Prostate gland (tissue), 2 donors: Measurements from ENCODE around the gene CEP295NL. TPM values are rescaled to one million over a fixed set of nuclear protein-coding genes. Genes with fewer than 3 reads are reported as not detected.
"Not testable (repeated sequence)": the region's sequence is repeated elsewhere in the genome, so short reads cannot be mapped to it uniquely, and the experiment has no call there.

Experiments
- DNase-seq: peaks from one replicate; pipeline ENCODE4 v3.0.0-alpha.2; 2019; ENCODE audit warnings: low spot score
- H3K27ac ChIP-seq, 2 donors: fragments of 200-600 bp; sonication (generic); 2 replicates each; pipeline ENCODE4 v1.5.1; 2017 to 2019
- H3K27me3 ChIP-seq: fragments of 200-600 bp; sonication (generic); replicated peaks from 2 replicates; pipeline ENCODE4 v1.5.1; 2019; ENCODE audit not compliant: insufficient read depth
- H3K36me3 ChIP-seq, 2 donors: fragments of 200-600 bp; sonication (generic); 1 replicate in 1 of 2; 2 replicates in 1 of 2; pipeline versions ENCODE4 v1.5.1 to v1.8.1; 2017 to 2019
- H3K4me1 ChIP-seq: fragments of 200-600 bp; sonication (generic); replicated peaks from 2 replicates; pipeline ENCODE4 v1.5.1; 2019
- H3K4me3 ChIP-seq, 2 donors: fragments of 200-600 bp; sonication (generic); 2 replicates each; pipeline ENCODE4 v1.5.1; 2017 to 2019
- H3K9me3 ChIP-seq: fragments of 200-600 bp; sonication (generic); 2 replicates; pipeline ENCODE4 v1.5.1; 2017
- CTCF ChIP-seq, 4 experiments: fragments of 200-600 bp in 2 of 4; fragments of 450-650 bp in 2 of 4; sonication (generic) in 2 of 4; IDR thresholded peaks; 1 replicate in 3 of 4; 2 replicates in 1 of 4; pipeline ENCODE4 v1.5.1; 2016 to 2019; ENCODE audit warnings: antibody characterized with exemption in 4 of 4, mild to moderate bottlenecking in 2 of 4, moderate library complexity in 2 of 4
- POLR2A ChIP-seq: fragments of 450-650 bp; IDR thresholded peaks from one replicate; pipeline ENCODE4 v1.6.1; 2016; ENCODE audit warnings: antibody characterized with exemption, mild to moderate bottlenecking
- POLR2AphosphoS5 ChIP-seq: sonication (generic); formaldehyde crosslinking; IDR thresholded peaks from one replicate; pipeline ENCODE4 v1.6.1; 2017; ENCODE audit warnings: antibody characterized with exemption
- WGBS: methylation state at CpG from one replicate; pipeline ENCODE4 v1.1.5; 2018; 5-methylcytosine and 5-hydroxymethylcytosine counted together
- intact Hi-C: fragments of 100-400 bp; cut with DNase I; formaldehyde crosslinking; loops from one replicate; pipeline ENCODE4 v1.14.2; 2022
- total RNA-seq, 2 donors: library from RNA; depleted of rRNA; stranded (reverse); fragments of >200 nt; gene quantifications; one replicate each; pipeline ENCODE4 v1.1.0, GENCODE V29; 2016

CEP295NL gene
- total RNA-seq, 2 donors from 2014 or later, result 2.2 to 8.2 TPM

GRCh38 chr17:78905116-78905515, 2.1 kb upstream of the CEP295NL start:
- intact Hi-C loops, result no loop called here
- no peaks in the 10 kb centered on the region for H3K9me3 ChIP-seq
- no peaks in the 10 kb centered on the region for H3K27me3 ChIP-seq
- DNase-seq, result no peak
- no peak overlapping the region for H3K27ac ChIP-seq
- H3K4me1 ChIP-seq, result no peaks in the 10 kb centered on the region
- TF ChIP-seq POLR2A (no peak), CTCF (IDR thresholded peaks at IDR 0.05) (no peak), POLR2AphosphoS5 (no peak)
- WGBS, result 87% methylated on average over 6 of the region's 6 CpGs
- H3K4me3 ChIP-seq, result no peak overlapping the region
- no peaks in the 10 kb centered on the region for H3K36me3 ChIP-seq

GRCh38 chr17:78904371-78904770, 1.4 kb upstream of the CEP295NL start:
- Histone ChIP-seq H3K4me1 (no peaks in the 10 kb centered on the region), H3K27ac (no peak overlapping the region), H3K4me3 (no peak overlapping the region), H3K9me3 (no peaks in the 10 kb centered on the region), H3K36me3 (no peaks in the 10 kb centered on the region), H3K27me3 (no peaks in the 10 kb centered on the region)
- WGBS, result 72% methylated on average over 9 of the region's 9 CpGs
- DNase-seq, result no peak
- TF ChIP-seq POLR2A, result no peak
- no peak for TF ChIP-seq POLR2AphosphoS5
- no peak for TF ChIP-seq CTCF (IDR thresholded peaks at IDR 0.05)
- intact Hi-C loops, result no loop called here

GRCh38 chr17:78902231-78902630, 770 bp downstream of the CEP295NL start:
- H3K4me3 ChIP-seq, H3K9me3 ChIP-seq, H3K4me1 ChIP-seq, H3K36me3 ChIP-seq, DNase-seq, intact Hi-C loops, H3K27me3 ChIP-seq, H3K27ac ChIP-seq: not testable (repeated sequence)
- 91% methylated on average over 8 of the region's 8 CpGs for WGBS

GRCh38 chr17:78901806-78902205, 1.2 kb downstream of the CEP295NL start:
- Histone ChIP-seq H3K27ac (no peak overlapping the region), H3K27me3 (no peaks in the 10 kb centered on the region), H3K9me3 (no peaks in the 10 kb centered on the region), H3K4me3 (no peak overlapping the region), H3K4me1 (no peaks in the 10 kb centered on the region), H3K36me3 (no peaks in the 10 kb centered on the region)
- intact Hi-C loops, result no loop called here
- DNase-seq, result no peak
- TF ChIP-seq CTCF (IDR thresholded peaks at IDR 0.05), result no peak
- no peak for TF ChIP-seq POLR2A
- TF ChIP-seq POLR2AphosphoS5, result no peak
- WGBS, result 95% methylated on average over 10 of the region's 10 CpGs

- Histone ChIP-seq H3K36me3 (no peaks in the 10 kb centered on the region), H3K27ac (no peak overlapping the region), H3K4me3 (no peak overlapping the region), H3K9me3 (no peaks in the 10 kb centered on the region), H3K27me3 (no peaks in the 10 kb centered on the region), H3K4me1 (no peaks in the 10 kb centered on the region)
- no peak for DNase-seq
- intact Hi-C loops, result no loop called here
- WGBS, result 83% methylated on average over 29 of the region's 29 CpGs
- no peak for TF ChIP-seq POLR2A
- no peak for TF ChIP-seq CTCF (IDR thresholded peaks at IDR 0.05)
- no peak for TF ChIP-seq POLR2AphosphoS5
Measured at GRCh38 chr17:78900816-78901215, 2.2 kb downstream of the CEP295NL start.
